OCI-LY7 (cell line): ENCODE results near the gene KLK13. TPM values are rescaled to one million over a fixed set of nuclear protein-coding genes. Genes with fewer than 3 reads are reported as not detected.

Source experiments
- BruUV-seq: library from RNA; stranded (reverse); fragments of 400-500 nt; replicated peaks from 2 replicates; lab custom pipeline; 2021; lab: Mats Ljungman, UMichigan
- CTCF ChIA-PET: fragments of 300-600 bp; sonication (Branson Sonifier 250); formaldehyde crosslinking; loops from one replicate; lab custom pipeline; 2022; ENCODE audit warnings: antibody characterized with exemption; ENCODE audit not compliant: unreplicated experiment; lab: Charles Lee
- POLR2A ChIA-PET: fragments of 300-600 bp; sonication (Branson Sonifier 250); formaldehyde crosslinking; loops from one replicate; lab custom pipeline; 2022; ENCODE audit warnings: antibody characterized with exemption; lab: Charles Lee
- DNase-seq: peaks from one replicate; pipeline ENCODE4 v3.0.0-alpha.2; 2015; ENCODE audit warnings: low spot score
- H2AFZ ChIP-seq: fragments of 200-600 bp; sonication (generic), shearing (Covaris generic); 2 replicates; pipeline ENCODE4 v1.6.1; 2014; ENCODE audit warnings: mild to moderate bottlenecking, antibody characterized with exemption, low read length, moderate library complexity
- H3K27ac ChIP-seq: fragments of 200-600 bp; sonication (generic); 2 replicates; pipeline ENCODE4 v1.5.1; 2014; ENCODE audit warnings: mixed run types, low read depth, mild to moderate bottlenecking, moderate library complexity, low read length, inconsistent platforms; ENCODE audit not compliant: poor library complexity, severe bottlenecking
- H3K36me3 ChIP-seq: fragments of 200-600 bp; sonication (generic); 2 replicates; pipeline ENCODE4 v1.6.1; 2014; ENCODE audit warnings: mild to moderate bottlenecking, antibody characterized with exemption, low read length, moderate library complexity, mixed read lengths; ENCODE audit not compliant: insufficient read depth
- H3K4me1 ChIP-seq: fragments of 200-600 bp; sonication (generic); 2 replicates; pipeline ENCODE4 v1.5.1; 2014; ENCODE audit warnings: mild to moderate bottlenecking, low read length; ENCODE audit not compliant: insufficient read depth, poor library complexity, severe bottlenecking
- H3K4me2 ChIP-seq: fragments of 200-600 bp; sonication (generic); 2 replicates; pipeline ENCODE4 v1.6.1; 2014; ENCODE audit warnings: mild to moderate bottlenecking, low read length
- H3K4me3 ChIP-seq: fragments of 200-600 bp; sonication (generic); 2 replicates; pipeline ENCODE4 v1.5.1; 2014; ENCODE audit warnings: mild to moderate bottlenecking, low read depth, low read length; ENCODE audit not compliant: poor library complexity, severe bottlenecking
- H3K79me2 ChIP-seq: fragments of 200-600 bp; sonication (generic); 2 replicates; pipeline ENCODE4 v1.6.1; 2016; ENCODE audit warnings: low read depth, mild to moderate bottlenecking, low read length, moderate library complexity, mixed read lengths; ENCODE audit not compliant: insufficient read depth
- H3K9me2 ChIP-seq: fragments of 200-600 bp; sonication (generic); 2 replicates; pipeline ENCODE4 v1.6.1; 2016; ENCODE audit warnings: mild to moderate bottlenecking, low read length, mixed read lengths; ENCODE audit not compliant: insufficient read depth
- H3K9me3 ChIP-seq: fragments of 200-600 bp; sonication (generic); 2 replicates; pipeline ENCODE4 v1.6.1; 2014; ENCODE audit warnings: mild to moderate bottlenecking, mixed run types, low read length, mixed read lengths
- H4K20me1 ChIP-seq: fragments of 200-600 bp; sonication (generic); 2 replicates; pipeline ENCODE4 v1.6.1; 2014; ENCODE audit warnings: mild to moderate bottlenecking, antibody characterized with exemption, low read length, moderate library complexity, mixed read lengths; ENCODE audit not compliant: insufficient read depth
- CTCF ChIP-seq: fragments of 200-600 bp; sonication (generic); conservative IDR thresholded peaks from 2 replicates; pipeline ENCODE4 v1.5.1; 2014; ENCODE audit warnings: mild to moderate bottlenecking, antibody characterized with exemption, low read length, moderate library complexity, mixed read lengths
- EZH2phosphoT487 ChIP-seq: fragments of 200-600 bp; sonication (generic); IDR thresholded peaks from 2 replicates; pipeline ENCODE4 v1.6.1; 2018; ENCODE audit warnings: low read depth, borderline replicate concordance, mild to moderate bottlenecking, mixed run types, antibody characterized with exemption, low read length, moderate library complexity, mixed read lengths
- intact Hi-C: fragments of 100-400 bp; cut with micrococcal nuclease; formaldehyde crosslinking; loops from one replicate; pipeline ENCODE4 v1.10.0; 2022; ENCODE audit not compliant: unreplicated experiment
- total RNA-seq, 2 experiments: library from RNA; depleted of rRNA in 1 of 2; stranded (reverse); fragments of >200 nt in 1 of 2; shearing (Covaris generic) in 1 of 2; gene quantifications; 2 replicates each; pipeline ENCODE4 v1.2.3, GENCODE V29; 2014 to 2022

KLK13 gene
- total RNA-seq, 2 experiments from 2014 or later: not detected

GRCh38 chr19:51060973-51061372 lies 3.9 kb downstream of the KLK13 start:
- no peak for TF ChIP-seq EZH2phosphoT487
- TF ChIP-seq CTCF: no peak
- intact Hi-C loops: no loop called here
- no peaks in the 10 kb centered on the region for H3K9me2 ChIP-seq
- H3K4me2 ChIP-seq: no peak overlapping the region
- no peak for DNase-seq
- no peak overlapping the region for H2AFZ ChIP-seq
- CTCF ChIA-PET: no interaction called here
- H3K4me1 ChIP-seq: no peaks in the 10 kb centered on the region
- H3K27ac ChIP-seq: no peak overlapping the region
- H3K9me3 ChIP-seq: no peaks in the 10 kb centered on the region
- H4K20me1 ChIP-seq: no peaks in the 10 kb centered on the region
- H3K4me3 ChIP-seq: no peak overlapping the region
- no TSS peak for BruUV-seq
- no peaks in the 10 kb centered on the region for H3K79me2 ChIP-seq
- no peaks in the 10 kb centered on the region for H3K36me3 ChIP-seq
- POLR2A ChIA-PET: no interaction called here

- no peaks in the 10 kb centered on the region for H3K9me2 ChIP-seq
- no TSS peak for BruUV-seq
- TF ChIP-seq CTCF (no peak), EZH2phosphoT487 (no peak)
- no peaks in the 10 kb centered on the region for H4K20me1 ChIP-seq
- no peaks in the 10 kb centered on the region for H3K36me3 ChIP-seq
- H3K4me1 ChIP-seq: no peaks in the 10 kb centered on the region
- H2AFZ ChIP-seq: no peak overlapping the region
- H3K9me3 ChIP-seq: no peaks in the 10 kb centered on the region
- no peak overlapping the region for H3K4me2 ChIP-seq
- no peak overlapping the region for H3K27ac ChIP-seq
- no peaks in the 10 kb centered on the region for H3K79me2 ChIP-seq
- H3K4me3 ChIP-seq: no peak overlapping the region
- intact Hi-C loops: no loop called here
- POLR2A ChIA-PET: no interaction called here
- no peak for DNase-seq
- CTCF ChIA-PET: no interaction called here
Observed at GRCh38 chr19:51060336-51060735, 4.6 kb downstream of the KLK13 start.

GRCh38 chr19:51059715-51060114 lies 5.2 kb downstream of the KLK13 start:
- DNase-seq: no peak
- intact Hi-C loops: no loop called here
- H3K4me2 ChIP-seq: no peak overlapping the region
- BruUV-seq: no TSS peak
- H3K79me2 ChIP-seq: no peaks in the 10 kb centered on the region
- H3K27ac ChIP-seq: no peak overlapping the region
- H4K20me1 ChIP-seq: no peaks in the 10 kb centered on the region
- TF ChIP-seq CTCF: no peak
- no peak for TF ChIP-seq EZH2phosphoT487
- ChIA-PET POLR2A (no interaction called here), CTCF (no interaction called here)
- no peaks in the 10 kb centered on the region for H3K4me1 ChIP-seq
- no peak overlapping the region for H2AFZ ChIP-seq
- H3K9me3 ChIP-seq: no peaks in the 10 kb centered on the region
- no peaks in the 10 kb centered on the region for H3K36me3 ChIP-seq
- H3K4me3 ChIP-seq: no peak overlapping the region
- no peaks in the 10 kb centered on the region for H3K9me2 ChIP-seq
